GM23338 (cell line): ENCODE results near the gene OSBPL10. TPM values are rescaled to one million over a fixed set of nuclear protein-coding genes. Genes with fewer than 3 reads are reported as not detected.

Source experiments
- ATAC-seq: fragments of 200-7000 bp; cut with Tn5 transposase; 3 replicates; pipeline ENCODE4 v1.9.1; 2020
- DNase-seq: peaks from one replicate; pipeline ENCODE4 v3.0.0-alpha.2; 2015; ENCODE audit warnings: low spot score
- H2AFZ ChIP-seq: fragments of 200-600 bp; sonication (generic); 2 replicates; pipeline ENCODE4 v1.8.0; 2016; ENCODE audit warnings: antibody characterized with exemption, mild to moderate bottlenecking, moderate library complexity
- H3F3A ChIP-seq: fragments of 200-600 bp; sonication (generic); replicated peaks from 2 replicates; pipeline ENCODE4 v1.8.0; 2017; ENCODE audit warnings: antibody characterized with exemption, mixed run types, low read depth
- H3K27ac ChIP-seq: fragments of 200-600 bp; sonication (generic); 2 replicates; pipeline ENCODE4 v1.6.1; 2016; ENCODE audit warnings: low read depth
- H3K27me3 ChIP-seq: fragments of 200-600 bp; sonication (generic); 2 replicates; pipeline ENCODE4 v1.8.0; 2016; ENCODE audit warnings: mild to moderate bottlenecking, mixed run types, moderate library complexity; ENCODE audit not compliant: insufficient read depth
- H3K36me3 ChIP-seq: fragments of 200-600 bp; sonication (generic); 2 replicates; pipeline ENCODE4 v1.8.0; 2016; ENCODE audit warnings: mild to moderate bottlenecking; ENCODE audit not compliant: insufficient read depth
- H3K4me1 ChIP-seq: fragments of 200-600 bp; sonication (generic); 2 replicates; pipeline ENCODE4 v1.8.0; 2016; ENCODE audit warnings: mild to moderate bottlenecking, moderate library complexity; ENCODE audit not compliant: insufficient read depth
- H3K4me2 ChIP-seq: fragments of 200-600 bp; sonication (generic); 2 replicates; pipeline ENCODE4 v1.7.1; 2017; ENCODE audit warnings: mixed run types
- H3K4me3 ChIP-seq: fragments of 200-600 bp; sonication (generic); 2 replicates; pipeline ENCODE4 v1.6.1; 2016; ENCODE audit warnings: mixed run types
- H3K79me2 ChIP-seq: fragments of 200-600 bp; sonication (generic); replicated peaks from 2 replicates; pipeline ENCODE4 v1.8.0; 2017; ENCODE audit warnings: mild to moderate bottlenecking; ENCODE audit not compliant: insufficient read depth
- H3K9me2 ChIP-seq: fragments of 200-600 bp; sonication (generic); 2 replicates; pipeline ENCODE4 v1.8.0; 2017; ENCODE audit not compliant: insufficient read depth
- H4K20me1 ChIP-seq: fragments of 200-600 bp; sonication (generic); replicated peaks from 2 replicates; pipeline ENCODE4 v1.8.0; 2017; ENCODE audit warnings: mild to moderate bottlenecking; ENCODE audit not compliant: insufficient read depth
- H3K27ac Mint-ChIP-seq: 2 replicates; pipeline ENCODE4 v1.8.0; 2020; ENCODE audit warnings: inconsistent platforms, mild to moderate bottlenecking, moderate library complexity, mixed read lengths
- H3K27me3 Mint-ChIP-seq: 3 replicates; pipeline ENCODE4 v1.8.0; 2022; ENCODE audit warnings: low read depth, mild to moderate bottlenecking, moderate library complexity, mixed read lengths, inconsistent platforms; ENCODE audit not compliant: insufficient read depth, poor library complexity
- H3K36me3 Mint-ChIP-seq: 3 replicates; pipeline ENCODE4 v1.8.0; 2021; ENCODE audit warnings: low read depth, mild to moderate bottlenecking, inconsistent platforms, moderate library complexity, mixed read lengths
- H3K4me1 Mint-ChIP-seq: 3 replicates; pipeline ENCODE4 v1.8.0; 2020; ENCODE audit warnings: mild to moderate bottlenecking, inconsistent platforms, mixed read lengths
- H3K4me3 Mint-ChIP-seq: 3 replicates; pipeline ENCODE4 v1.8.0; 2021; ENCODE audit warnings: moderate library complexity, mild to moderate bottlenecking, inconsistent platforms, mixed read lengths
- H3K9me3 Mint-ChIP-seq: 3 replicates; pipeline ENCODE4 v1.8.0; 2020; ENCODE audit warnings: moderate library complexity, mild to moderate bottlenecking, inconsistent platforms, mixed read lengths
- CREB1 ChIP-seq: fragments of 250-450 bp; sonication (Bioruptor Pico); IDR thresholded peaks from 2 replicates; pipeline ENCODE4 v1.5.0; 2020; ENCODE audit warnings: low read depth, mild to moderate bottlenecking, moderate library complexity
- EZH2 ChIP-seq: fragments of 200-600 bp; sonication (generic); IDR thresholded peaks from one replicate; pipeline ENCODE4 v1.8.0; 2017; ENCODE audit warnings: antibody characterized with exemption, mild to moderate bottlenecking, low read depth; ENCODE audit not compliant: unreplicated experiment
- EZH2phosphoT487 ChIP-seq: fragments of 200-600 bp; sonication (generic); IDR thresholded peaks from one replicate; pipeline ENCODE4 v1.8.1; 2018; ENCODE audit warnings: antibody characterized with exemption; ENCODE audit not compliant: unreplicated experiment
- JUNB ChIP-seq: IDR thresholded peaks from one replicate; pipeline ENCODE4 v1.6.1; 2016; ENCODE audit warnings: antibody characterized with exemption; ENCODE audit not compliant: unreplicated experiment
- NANOG ChIP-seq: IDR thresholded peaks from 2 replicates; pipeline ENCODE4 v1.6.1; 2016; ENCODE audit warnings: antibody characterized with exemption, borderline replicate concordance
- STAT1 ChIP-seq: IDR thresholded peaks from one replicate; pipeline ENCODE4 v1.6.1; 2016; ENCODE audit warnings: antibody characterized with exemption; ENCODE audit not compliant: unreplicated experiment
- ZNF114 ChIP-seq: fragments of 250-450 bp; sonication (Bioruptor Pico); IDR thresholded peaks from 2 replicates; pipeline ENCODE4 v1.5.0; 2020; ENCODE audit warnings: mild to moderate bottlenecking, moderate library complexity
- polyA plus RNA-seq: library from polyadenylated mRNA; unstranded; fragments of >200 nt; fragmentation: Nextera tagmentation; extraction: Ambion mirVana; gene quantifications from 2 replicates; pipeline ENCODE4 v1.2.1, GENCODE V29; 2016
- total RNA-seq: library from RNA; depleted of rRNA; stranded (reverse); fragments of >200 nt; shearing (Covaris generic); gene quantifications from 2 replicates; pipeline ENCODE4 v1.2.3, GENCODE V29; 2014
- TF ChIP-seq, protein P1 (sequence below), 2 experiments: fragments of 200-600 bp in 1 of 2; sonication (generic) in 1 of 2; conservative IDR thresholded peaks; 2 replicates each; pipeline versions ENCODE4 v1.5.1 to v1.6.1; 2016 to 2017; ENCODE audit warnings: antibody characterized with exemption in 2 of 2, low read depth in 2 of 2, mild to moderate bottlenecking in 2 of 2, moderate library complexity in 1 of 2
- TF ChIP-seq, protein P2 (sequence below): fragments of 250-450 bp; sonication (Bioruptor Pico); IDR thresholded peaks from 2 replicates; pipeline ENCODE4 v1.5.0; 2020; ENCODE audit warnings: mild to moderate bottlenecking, moderate library complexity
- TF ChIP-seq, protein P3 (sequence below): IDR thresholded peaks from one replicate; pipeline ENCODE4 v1.6.1; 2018; ENCODE audit warnings: antibody characterized with exemption; ENCODE audit not compliant: unreplicated experiment

OSBPL10 gene
- total and polyA plus RNA-seq, 2 experiments from 2014 or later: 23.8 to 149 TPM

DNA sequence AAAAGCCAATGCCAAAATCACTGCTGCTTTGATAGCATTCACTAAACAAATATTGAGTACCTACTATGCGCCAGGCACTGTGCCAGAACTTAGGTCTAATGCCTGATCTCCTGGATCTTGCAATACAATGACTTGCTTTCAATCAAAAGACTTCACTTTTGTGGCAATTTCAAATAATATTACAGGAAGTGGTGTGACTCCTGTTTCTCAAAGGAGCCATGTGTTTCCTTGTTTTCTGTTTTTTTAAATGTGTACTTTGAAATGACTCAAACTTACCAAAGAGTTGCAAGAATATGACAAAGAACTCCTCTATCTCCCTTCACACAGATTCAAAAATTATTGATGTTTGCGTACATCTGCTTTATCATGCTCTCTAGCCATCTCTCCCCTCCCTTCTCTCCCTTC lies 18.3 kb downstream of the OSBPL10 start:
- H3K79me2 ChIP-seq: peaks cover 79% of the 10 kb centered on the region
- H4K20me1 ChIP-seq: no peaks in the 10 kb centered on the region
- H3K9me2 ChIP-seq: no peaks in the 10 kb centered on the region
- Mint-ChIP-seq H3K4me1 (peaks cover 65% of the 10 kb centered on the region), H3K4me3 (no peak overlapping the region), H3K27ac (peak overlapping the region; percentile 86), H3K9me3 (no peaks in the 10 kb centered on the region), H3K36me3 (peaks cover 14% of the 10 kb centered on the region), H3K27me3 (peaks cover 12% of the 10 kb centered on the region)
- H3K27ac ChIP-seq: peak overlapping the region; percentile 97; the same call in 1 of the 2 replicates
- no peak overlapping the region for H2AFZ ChIP-seq
- H3K36me3 ChIP-seq: no peaks in the 10 kb centered on the region
- no peaks in the 10 kb centered on the region for H3K27me3 ChIP-seq
- no peak overlapping the region for H3K4me3 ChIP-seq
- peaks cover 7% of the 10 kb centered on the region; the same call in 1 of the 2 replicates for H3F3A ChIP-seq
- no peak for ATAC-seq
- no peak for DNase-seq
- no peak overlapping the region for H3K4me2 ChIP-seq
- TF ChIP-seq, protein P1, sequence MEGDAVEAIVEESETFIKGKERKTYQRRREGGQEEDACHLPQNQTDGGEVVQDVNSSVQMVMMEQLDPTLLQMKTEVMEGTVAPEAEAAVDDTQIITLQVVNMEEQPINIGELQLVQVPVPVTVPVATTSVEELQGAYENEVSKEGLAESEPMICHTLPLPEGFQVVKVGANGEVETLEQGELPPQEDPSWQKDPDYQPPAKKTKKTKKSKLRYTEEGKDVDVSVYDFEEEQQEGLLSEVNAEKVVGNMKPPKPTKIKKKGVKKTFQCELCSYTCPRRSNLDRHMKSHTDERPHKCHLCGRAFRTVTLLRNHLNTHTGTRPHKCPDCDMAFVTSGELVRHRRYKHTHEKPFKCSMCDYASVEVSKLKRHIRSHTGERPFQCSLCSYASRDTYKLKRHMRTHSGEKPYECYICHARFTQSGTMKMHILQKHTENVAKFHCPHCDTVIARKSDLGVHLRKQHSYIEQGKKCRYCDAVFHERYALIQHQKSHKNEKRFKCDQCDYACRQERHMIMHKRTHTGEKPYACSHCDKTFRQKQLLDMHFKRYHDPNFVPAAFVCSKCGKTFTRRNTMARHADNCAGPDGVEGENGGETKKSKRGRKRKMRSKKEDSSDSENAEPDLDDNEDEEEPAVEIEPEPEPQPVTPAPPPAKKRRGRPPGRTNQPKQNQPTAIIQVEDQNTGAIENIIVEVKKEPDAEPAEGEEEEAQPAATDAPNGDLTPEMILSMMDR (conservative IDR thresholded peaks at IDR 0.05; ENCODE audit: low read depth in 2 of 2): no peak
- TF ChIP-seq CREB1 (CRISPR knock-in tag): no peak
- TF ChIP-seq, protein P2, sequence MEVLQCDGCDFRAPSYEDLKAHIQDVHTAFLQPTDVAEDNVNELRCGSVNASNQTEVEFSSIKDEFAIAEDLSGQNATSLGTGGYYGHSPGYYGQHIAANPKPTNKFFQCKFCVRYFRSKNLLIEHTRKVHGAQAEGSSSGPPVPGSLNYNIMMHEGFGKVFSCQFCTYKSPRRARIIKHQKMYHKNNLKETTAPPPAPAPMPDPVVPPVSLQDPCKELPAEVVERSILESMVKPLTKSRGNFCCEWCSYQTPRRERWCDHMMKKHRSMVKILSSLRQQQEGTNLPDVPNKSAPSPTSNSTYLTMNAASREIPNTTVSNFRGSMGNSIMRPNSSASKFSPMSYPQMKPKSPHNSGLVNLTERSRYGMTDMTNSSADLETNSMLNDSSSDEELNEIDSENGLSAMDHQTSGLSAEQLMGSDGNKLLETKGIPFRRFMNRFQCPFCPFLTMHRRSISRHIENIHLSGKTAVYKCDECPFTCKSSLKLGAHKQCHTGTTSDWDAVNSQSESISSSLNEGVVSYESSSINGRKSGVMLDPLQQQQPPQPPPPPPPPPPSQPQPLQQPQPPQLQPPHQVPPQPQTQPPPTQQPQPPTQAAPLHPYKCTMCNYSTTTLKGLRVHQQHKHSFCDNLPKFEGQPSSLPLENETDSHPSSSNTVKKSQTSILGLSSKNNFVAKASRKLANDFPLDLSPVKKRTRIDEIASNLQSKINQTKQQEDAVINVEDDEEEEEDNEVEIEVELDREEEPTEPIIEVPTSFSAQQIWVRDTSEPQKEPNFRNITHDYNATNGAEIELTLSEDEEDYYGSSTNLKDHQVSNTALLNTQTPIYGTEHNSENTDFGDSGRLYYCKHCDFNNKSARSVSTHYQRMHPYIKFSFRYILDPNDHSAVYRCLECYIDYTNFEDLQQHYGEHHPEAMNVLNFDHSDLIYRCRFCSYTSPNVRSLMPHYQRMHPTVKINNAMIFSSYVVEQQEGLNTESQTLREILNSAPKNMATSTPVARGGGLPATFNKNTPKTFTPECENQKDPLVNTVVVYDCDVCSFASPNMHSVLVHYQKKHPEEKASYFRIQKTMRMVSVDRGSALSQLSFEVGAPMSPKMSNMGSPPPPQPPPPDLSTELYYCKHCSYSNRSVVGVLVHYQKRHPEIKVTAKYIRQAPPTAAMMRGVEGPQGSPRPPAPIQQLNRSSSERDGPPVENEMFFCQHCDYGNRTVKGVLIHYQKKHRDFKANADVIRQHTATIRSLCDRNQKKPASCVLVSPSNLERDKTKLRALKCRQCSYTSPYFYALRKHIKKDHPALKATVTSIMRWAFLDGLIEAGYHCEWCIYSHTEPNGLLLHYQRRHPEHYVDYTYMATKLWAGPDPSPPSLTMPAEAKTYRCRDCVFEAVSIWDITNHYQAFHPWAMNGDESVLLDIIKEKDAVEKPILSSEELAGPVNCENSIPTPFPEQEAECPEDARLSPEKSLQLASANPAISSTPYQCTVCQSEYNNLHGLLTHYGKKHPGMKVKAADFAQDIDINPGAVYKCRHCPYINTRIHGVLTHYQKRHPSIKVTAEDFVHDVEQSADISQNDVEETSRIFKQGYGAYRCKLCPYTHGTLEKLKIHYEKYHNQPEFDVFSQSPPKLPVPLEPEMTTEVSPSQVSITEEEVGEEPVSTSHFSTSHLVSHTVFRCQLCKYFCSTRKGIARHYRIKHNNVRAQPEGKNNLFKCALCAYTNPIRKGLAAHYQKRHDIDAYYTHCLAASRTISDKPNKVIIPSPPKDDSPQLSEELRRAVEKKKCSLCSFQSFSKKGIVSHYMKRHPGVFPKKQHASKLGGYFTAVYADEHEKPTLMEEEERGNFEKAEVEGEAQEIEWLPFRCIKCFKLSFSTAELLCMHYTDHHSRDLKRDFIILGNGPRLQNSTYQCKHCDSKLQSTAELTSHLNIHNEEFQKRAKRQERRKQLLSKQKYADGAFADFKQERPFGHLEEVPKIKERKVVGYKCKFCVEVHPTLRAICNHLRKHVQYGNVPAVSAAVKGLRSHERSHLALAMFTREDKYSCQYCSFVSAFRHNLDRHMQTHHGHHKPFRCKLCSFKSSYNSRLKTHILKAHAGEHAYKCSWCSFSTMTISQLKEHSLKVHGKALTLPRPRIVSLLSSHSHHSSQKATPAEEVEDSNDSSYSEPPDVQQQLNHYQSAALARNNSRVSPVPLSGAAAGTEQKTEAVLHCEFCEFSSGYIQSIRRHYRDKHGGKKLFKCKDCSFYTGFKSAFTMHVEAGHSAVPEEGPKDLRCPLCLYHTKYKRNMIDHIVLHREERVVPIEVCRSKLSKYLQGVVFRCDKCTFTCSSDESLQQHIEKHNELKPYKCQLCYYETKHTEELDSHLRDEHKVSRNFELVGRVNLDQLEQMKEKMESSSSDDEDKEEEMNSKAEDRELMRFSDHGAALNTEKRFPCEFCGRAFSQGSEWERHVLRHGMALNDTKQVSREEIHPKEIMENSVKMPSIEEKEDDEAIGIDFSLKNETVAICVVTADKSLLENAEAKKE (CRISPR knock-in tag): no peak
- TF ChIP-seq ZNF114 (CRISPR knock-in tag): no peak
- TF ChIP-seq, protein P3, sequence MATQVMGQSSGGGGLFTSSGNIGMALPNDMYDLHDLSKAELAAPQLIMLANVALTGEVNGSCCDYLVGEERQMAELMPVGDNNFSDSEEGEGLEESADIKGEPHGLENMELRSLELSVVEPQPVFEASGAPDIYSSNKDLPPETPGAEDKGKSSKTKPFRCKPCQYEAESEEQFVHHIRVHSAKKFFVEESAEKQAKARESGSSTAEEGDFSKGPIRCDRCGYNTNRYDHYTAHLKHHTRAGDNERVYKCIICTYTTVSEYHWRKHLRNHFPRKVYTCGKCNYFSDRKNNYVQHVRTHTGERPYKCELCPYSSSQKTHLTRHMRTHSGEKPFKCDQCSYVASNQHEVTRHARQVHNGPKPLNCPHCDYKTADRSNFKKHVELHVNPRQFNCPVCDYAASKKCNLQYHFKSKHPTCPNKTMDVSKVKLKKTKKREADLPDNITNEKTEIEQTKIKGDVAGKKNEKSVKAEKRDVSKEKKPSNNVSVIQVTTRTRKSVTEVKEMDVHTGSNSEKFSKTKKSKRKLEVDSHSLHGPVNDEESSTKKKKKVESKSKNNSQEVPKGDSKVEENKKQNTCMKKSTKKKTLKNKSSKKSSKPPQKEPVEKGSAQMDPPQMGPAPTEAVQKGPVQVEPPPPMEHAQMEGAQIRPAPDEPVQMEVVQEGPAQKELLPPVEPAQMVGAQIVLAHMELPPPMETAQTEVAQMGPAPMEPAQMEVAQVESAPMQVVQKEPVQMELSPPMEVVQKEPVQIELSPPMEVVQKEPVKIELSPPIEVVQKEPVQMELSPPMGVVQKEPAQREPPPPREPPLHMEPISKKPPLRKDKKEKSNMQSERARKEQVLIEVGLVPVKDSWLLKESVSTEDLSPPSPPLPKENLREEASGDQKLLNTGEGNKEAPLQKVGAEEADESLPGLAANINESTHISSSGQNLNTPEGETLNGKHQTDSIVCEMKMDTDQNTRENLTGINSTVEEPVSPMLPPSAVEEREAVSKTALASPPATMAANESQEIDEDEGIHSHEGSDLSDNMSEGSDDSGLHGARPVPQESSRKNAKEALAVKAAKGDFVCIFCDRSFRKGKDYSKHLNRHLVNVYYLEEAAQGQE: no peak
- TF ChIP-seq EZH2: no peak
- no peak for TF ChIP-seq STAT1
- TF ChIP-seq EZH2phosphoT487: no peak
- TF ChIP-seq JUNB: no peak
- TF ChIP-seq NANOG: no peak
- peaks cover 69% of the 10 kb centered on the region for H3K4me1 ChIP-seq
